Peyer's patch (tissue), 4 donors: ENCODE data around the gene R3HDM2. TPM values are rescaled to one million over a fixed set of nuclear protein-coding genes. Genes with fewer than 3 reads are reported as not detected.
"Not testable (repeated sequence)": the region's sequence is repeated elsewhere in the genome, so short reads cannot be mapped to it uniquely, and the experiment has no call there.

Experiments used
- DNase-seq, 3 donors: peaks; one replicate each; pipeline ENCODE4 v3.0.0-alpha.2; 2017 to 2019
- H3K27ac ChIP-seq, 4 donors: fragments of 200-600 bp; sonication (generic); one replicate each; pipeline ENCODE4 v1.5.1; 2016 to 2019
- H3K27me3 ChIP-seq, 2 donors: fragments of 200-600 bp; sonication (generic); one replicate each; pipeline ENCODE4 v1.5.1; 2019
- H3K36me3 ChIP-seq, 3 donors: fragments of 200-600 bp; sonication (generic); one replicate each; pipeline ENCODE4 v1.5.1; 2016 to 2019
- H3K4me1 ChIP-seq, 4 donors: fragments of 200-600 bp; sonication (generic); one replicate each; pipeline ENCODE4 v1.5.1; 2016 to 2019
- H3K4me3 ChIP-seq, 4 donors: fragments of 200-600 bp; sonication (generic); 1 replicate in 3 of 4; 2 replicates in 1 of 4; pipeline ENCODE4 v1.5.1; 2016 to 2019; ENCODE audit warnings: mild to moderate bottlenecking in 1 of 4
- H3K9me3 ChIP-seq, 4 donors: fragments of 200-600 bp; sonication (generic); one replicate each; pipeline ENCODE4 v1.5.1; 2016 to 2019; ENCODE audit warnings: mild to moderate bottlenecking in 1 of 4
- CTCF ChIP-seq, 6 experiments: fragments of 450-650 bp in 4 of 6; fragments of 200-600 bp in 2 of 6; sonication (generic) in 1 of 6; IDR thresholded peaks; one replicate each; pipeline ENCODE4 v1.5.1; 2017 to 2019; ENCODE audit warnings: antibody characterized with exemption in 6 of 6, mild to moderate bottlenecking in 3 of 6, moderate library complexity in 1 of 6
- POLR2A ChIP-seq, 2 donors: fragments of 450-650 bp; IDR thresholded peaks; one replicate each; pipeline ENCODE4 v1.5.1; 2017; ENCODE audit warnings: antibody characterized with exemption in 2 of 2, mild to moderate bottlenecking in 2 of 2, moderate library complexity in 2 of 2
- total RNA-seq, 4 donors: library from RNA; depleted of rRNA; stranded (reverse); fragments of >200 nt; gene quantifications; one replicate each; pipeline ENCODE4 v1.1.0, GENCODE V29; 2016

Gene R3HDM2
- total RNA-seq, 4 donors from 2014 or later = 23.1 to 145 (median 54.8) TPM

- Histone ChIP-seq H3K27ac (no peak overlapping the region), H3K36me3 (peaks cover 0 to 7% (median 0%) of the 10 kb centered on the region in 3 donors), H3K27me3 (no peaks in the 10 kb centered on the region), H3K9me3 (no peaks in the 10 kb centered on the region), H3K4me1 (no peaks in the 10 kb centered on the region), H3K4me3 (no peak overlapping the region)
- no peak for DNase-seq
- no peak for TF ChIP-seq CTCF (IDR thresholded peaks at IDR 0.05)
- no peak for TF ChIP-seq POLR2A (IDR thresholded peaks at IDR 0.05)
These were observed 10.4 kb downstream of the R3HDM2 start for GRCh38 chr12:57420482-57420881.

- TF ChIP-seq CTCF (IDR thresholded peaks at IDR 0.05) (no peak), POLR2A (IDR thresholded peaks at IDR 0.05) (no peak)
These were observed 11.3 kb downstream of the R3HDM2 start for GRCh38 chr12:57419495-57419894.

GRCh38 chr12:57418255-57418654 lies 12.6 kb downstream of the R3HDM2 start:
- Histone ChIP-seq H3K27ac (no peak overlapping the region), H3K9me3 (no peaks in the 10 kb centered on the region), H3K4me1 (no peaks in the 10 kb centered on the region), H3K4me3 (no peak overlapping the region), H3K27me3 (no peaks in the 10 kb centered on the region), H3K36me3 (peaks cover 0 to 4% (median 0%) of the 10 kb centered on the region in 3 donors)
- DNase-seq = no peak
- TF ChIP-seq CTCF (IDR thresholded peaks at IDR 0.05) = no peak
- no peak for TF ChIP-seq POLR2A (IDR thresholded peaks at IDR 0.05)

More at GRCh38 chr12:57419495-57419894, 11.3 kb downstream of the R3HDM2 start:
- Histone ChIP-seq H3K4me3 (no peak overlapping the region), H3K9me3 (no peaks in the 10 kb centered on the region), H3K27ac (no peak overlapping the region), H3K36me3 (peaks cover 0 to 4% (median 0%) of the 10 kb centered on the region in 3 donors), H3K4me1 (no peaks in the 10 kb centered on the region), H3K27me3 (no peaks in the 10 kb centered on the region)
- DNase-seq = no peak

- no peak for DNase-seq
These were observed 14.5 kb downstream of the R3HDM2 start for GRCh38 chr12:57416039-57416996.

GRCh38 chr12:57415088-57415487 lies 15.8 kb downstream of the R3HDM2 start:
- TF ChIP-seq CTCF (IDR thresholded peaks at IDR 0.05) (no peak), POLR2A (IDR thresholded peaks at IDR 0.05) (no peak)

More at GRCh38 chr12:57416039-57416996, 14.5 kb downstream of the R3HDM2 start:
- Histone ChIP-seq H3K36me3 (no peaks in the 10 kb centered on the region), H3K27ac (no peak overlapping the region), H3K9me3 (no peaks in the 10 kb centered on the region), H3K4me1 (no peaks in the 10 kb centered on the region), H3K4me3 (no peak overlapping the region), H3K27me3 (no peaks in the 10 kb centered on the region)
- TF ChIP-seq CTCF (IDR thresholded peaks at IDR 0.05) (no peak), POLR2A (IDR thresholded peaks at IDR 0.05) (no peak)

GRCh38 chr12:57414160-57414559 lies 16.7 kb downstream of the R3HDM2 start:
- not testable (repeated sequence) for H3K9me3 ChIP-seq, H3K4me1 ChIP-seq, H3K36me3 ChIP-seq, H3K27me3 ChIP-seq, DNase-seq, H3K4me3 ChIP-seq, H3K27ac ChIP-seq

More at GRCh38 chr12:57415088-57415487, 15.8 kb downstream of the R3HDM2 start:
- Histone ChIP-seq H3K27ac (no peak overlapping the region), H3K27me3 (no peaks in the 10 kb centered on the region), H3K4me1 (no peaks in the 10 kb centered on the region), H3K4me3 (no peak overlapping the region), H3K36me3 (no peaks in the 10 kb centered on the region), H3K9me3 (no peaks in the 10 kb centered on the region)
- DNase-seq = no peak
